DOHH2 (cell line): ENCODE data around the gene TLCD2.

ENCODE experiments used
- H3F3A ChIP-seq: fragments of 200-600 bp; sonication (generic), shearing (Covaris generic); 2 replicates; pipeline ENCODE4 v1.6.0; 2016; ENCODE audit warnings: antibody characterized with exemption, mild to moderate bottlenecking; ENCODE audit not compliant: control insufficient read depth, insufficient read depth
- H3K27ac ChIP-seq: fragments of 200-600 bp; sonication (generic); 2 replicates; pipeline ENCODE4 v1.5.1; 2014; ENCODE audit warnings: low read depth, mild to moderate bottlenecking, low read length, moderate library complexity
- H3K27me3 ChIP-seq: fragments of 200-600 bp; sonication (generic); 2 replicates; pipeline ENCODE4 v1.6.1; 2014; ENCODE audit warnings: mild to moderate bottlenecking, low read length, mixed read lengths; ENCODE audit not compliant: control insufficient read depth
- H3K36me3 ChIP-seq: fragments of 200-600 bp; sonication (generic); 2 replicates; pipeline ENCODE4 v1.6.1; 2014; ENCODE audit warnings: mild to moderate bottlenecking, low read length, moderate library complexity, mixed read lengths; ENCODE audit not compliant: control insufficient read depth
- H3K4me1 ChIP-seq: fragments of 200-600 bp; sonication (generic); 2 replicates; pipeline ENCODE4 v1.6.1; 2014; ENCODE audit warnings: mild to moderate bottlenecking, low read length, mixed read lengths; ENCODE audit not compliant: control insufficient read depth
- H3K4me2 ChIP-seq: fragments of 200-600 bp; sonication (generic); 2 replicates; pipeline ENCODE4 v1.6.0; 2014; ENCODE audit warnings: mild to moderate bottlenecking, low read length, moderate library complexity
- H3K4me3 ChIP-seq: fragments of 200-600 bp; sonication (generic); 2 replicates; pipeline ENCODE4 v1.5.1; 2014; ENCODE audit warnings: mild to moderate bottlenecking, low read length, mixed read lengths
- H3K79me2 ChIP-seq: fragments of 200-600 bp; sonication (generic); 2 replicates; pipeline ENCODE4 v1.6.1; 2014; ENCODE audit warnings: mild to moderate bottlenecking, low read length, mixed read lengths; ENCODE audit not compliant: control insufficient read depth
- H3K9me2 ChIP-seq: fragments of 200-600 bp; sonication (generic); replicated peaks from 2 replicates; pipeline ENCODE4 v1.6.1; 2014; ENCODE audit warnings: mild to moderate bottlenecking, low read length, mixed read lengths; ENCODE audit not compliant: control insufficient read depth
- H3K9me3 ChIP-seq: fragments of 200-600 bp; sonication (generic); 2 replicates; pipeline ENCODE4 v1.6.1; 2014; ENCODE audit warnings: antibody characterized with exemption, low read length, mixed read lengths; ENCODE audit not compliant: control insufficient read depth, insufficient read depth
- H4K20me1 ChIP-seq: fragments of 200-600 bp; sonication (generic); 2 replicates; pipeline ENCODE4 v1.6.0; 2014; ENCODE audit warnings: low read depth, mild to moderate bottlenecking, antibody characterized with exemption, low read length, moderate library complexity; ENCODE audit not compliant: control insufficient read depth, insufficient read depth
- CTCF ChIP-seq: fragments of 200-600 bp; sonication (generic); IDR thresholded peaks from one replicate; pipeline ENCODE4 v1.5.1; 2014; ENCODE audit warnings: antibody characterized with exemption, mild to moderate bottlenecking, low read depth, low read length; ENCODE audit not compliant: poor library complexity, severe bottlenecking
- EZH2phosphoT487 ChIP-seq: fragments of 200-600 bp; sonication (generic); IDR thresholded peaks from 2 replicates; pipeline ENCODE4 v1.6.1; 2017; ENCODE audit warnings: borderline replicate concordance, mild to moderate bottlenecking, antibody characterized with exemption, low read length, moderate library complexity, mixed read lengths

The TLCD2 gene

GRCh38 chr17:1736348-1737281 is 26.4 kb upstream of the TLCD2 start:
- H3K4me1 ChIP-seq, result peaks cover 56% of the 10 kb centered on the region
- H4K20me1 ChIP-seq, result no peaks in the 10 kb centered on the region
- H3F3A ChIP-seq, result peaks cover 20% of the 10 kb centered on the region
- peak overlapping the region; percentile 98 for H3K4me2 ChIP-seq
- TF ChIP-seq EZH2phosphoT487, result no peak
- no peak for TF ChIP-seq CTCF
- H3K27me3 ChIP-seq, result no peaks in the 10 kb centered on the region
- peaks cover 13% of the 10 kb centered on the region for H3K79me2 ChIP-seq
- no peaks in the 10 kb centered on the region for H3K9me3 ChIP-seq
- peaks cover 37% of the 10 kb centered on the region for H3K36me3 ChIP-seq
- peak overlapping the region; percentile 77 for H3K4me3 ChIP-seq
- peak overlapping the region; percentile 99 for H3K27ac ChIP-seq
- H3K9me2 ChIP-seq, result no peaks in the 10 kb centered on the region

GRCh38 chr17:1735834-1736347 is 25.7 kb upstream of the TLCD2 start:
- Histone ChIP-seq H3F3A (peaks cover 20% of the 10 kb centered on the region), H3K27me3 (no peaks in the 10 kb centered on the region), H3K4me1 (peaks cover 63% of the 10 kb centered on the region), H3K4me3 (peak overlapping the region; percentile 77), H3K79me2 (peaks cover 18% of the 10 kb centered on the region), H4K20me1 (no peaks in the 10 kb centered on the region), H3K27ac (peak overlapping the region; percentile 99), H3K9me2 (no peaks in the 10 kb centered on the region), H3K36me3 (peaks cover 42% of the 10 kb centered on the region), H3K4me2 (peak overlapping the region; percentile 98), H3K9me3 (no peaks in the 10 kb centered on the region)
- TF ChIP-seq CTCF, result no peak
- TF ChIP-seq EZH2phosphoT487, result no peak

- Histone ChIP-seq H4K20me1 (no peaks in the 10 kb centered on the region), H3K9me3 (no peaks in the 10 kb centered on the region), H3K4me1 (peaks cover 68% of the 10 kb centered on the region), H3K79me2 (peaks cover 22% of the 10 kb centered on the region), H3K36me3 (peaks cover 47% of the 10 kb centered on the region), H3F3A (peaks cover 20% of the 10 kb centered on the region), H3K9me2 (no peaks in the 10 kb centered on the region), H3K27ac (peak overlapping the region; percentile 99), H3K4me3 (peak overlapping the region; percentile 77), H3K4me2 (peak overlapping the region; percentile 98), H3K27me3 (no peaks in the 10 kb centered on the region)
- TF ChIP-seq CTCF (no peak), EZH2phosphoT487 (no peak)
Observed at GRCh38 chr17:1735418-1735817, 25.2 kb upstream of the TLCD2 start.
